Measurements from ENCODE around the gene PSG3. TPM values are rescaled to one million over a fixed set of nuclear protein-coding genes. Genes with fewer than 3 reads are reported as not detected.

The PSG3 gene
- total RNA-seq, 2 experiments from 2014 or later = not detected

Other genes starting within 250 kb of the PSG3 start
- 10 to 100 TPM; 21.0 to 22.2 TPM for gene CEACAM1, start 212.0 kb downstream of the PSG3 start, total RNA-seq
- gene CEACAM8, start 145.6 kb downstream of the PSG3 start, total RNA-seq = not detected
- gene PSG8, start 25.2 kb upstream of the PSG3 start, total RNA-seq = not detected
- not detected for gene PSG1, start 139.2 kb upstream of the PSG3 start, total RNA-seq
- not detected for gene PSG6, start 177.4 kb upstream of the PSG3 start, total RNA-seq
- gene PSG7, start 196.7 kb upstream of the PSG3 start, total RNA-seq = not detected

All from activated CD4-positive, alpha-beta T cell treated with anti-CD3 and anti-CD28 coated beads, Interleukin-2, amount 10 ng/mL, durations not matched to agents 7 days and 5 days (primary cell).